Stimulated activated CD4-positive, alpha-beta T cell treated with anti-CD3 and anti-CD28 coated beads, Interleukin-15, amount 100 ng/mL, for 24 hours (primary cell): ENCODE measurements around the gene CEBPE.

ENCODE experiments used
- DNase-seq: peaks from one replicate; pipeline ENCODE4 v3.0.0-alpha.2; 2020

CEBPE gene

DNA sequence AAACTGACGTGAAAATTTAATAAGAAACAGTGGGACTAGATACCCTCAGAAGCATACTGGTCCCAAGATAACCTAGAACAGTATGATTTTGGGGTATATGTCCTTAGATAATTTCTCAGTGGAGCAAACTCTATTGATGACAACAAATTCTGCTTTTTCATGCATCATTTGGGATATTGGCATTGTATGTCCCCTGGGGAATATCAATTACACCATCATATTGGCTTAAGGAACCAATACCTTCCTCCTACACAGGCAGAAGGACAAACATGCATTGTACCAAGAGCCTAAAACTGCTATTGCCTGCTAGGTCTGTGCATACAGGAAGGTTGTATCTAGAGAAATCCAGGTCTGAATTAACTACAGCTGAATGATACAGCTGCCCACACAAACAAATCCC lies 44.1 kb downstream of the CEBPE start:
- DNase-seq: no peak

DNA sequence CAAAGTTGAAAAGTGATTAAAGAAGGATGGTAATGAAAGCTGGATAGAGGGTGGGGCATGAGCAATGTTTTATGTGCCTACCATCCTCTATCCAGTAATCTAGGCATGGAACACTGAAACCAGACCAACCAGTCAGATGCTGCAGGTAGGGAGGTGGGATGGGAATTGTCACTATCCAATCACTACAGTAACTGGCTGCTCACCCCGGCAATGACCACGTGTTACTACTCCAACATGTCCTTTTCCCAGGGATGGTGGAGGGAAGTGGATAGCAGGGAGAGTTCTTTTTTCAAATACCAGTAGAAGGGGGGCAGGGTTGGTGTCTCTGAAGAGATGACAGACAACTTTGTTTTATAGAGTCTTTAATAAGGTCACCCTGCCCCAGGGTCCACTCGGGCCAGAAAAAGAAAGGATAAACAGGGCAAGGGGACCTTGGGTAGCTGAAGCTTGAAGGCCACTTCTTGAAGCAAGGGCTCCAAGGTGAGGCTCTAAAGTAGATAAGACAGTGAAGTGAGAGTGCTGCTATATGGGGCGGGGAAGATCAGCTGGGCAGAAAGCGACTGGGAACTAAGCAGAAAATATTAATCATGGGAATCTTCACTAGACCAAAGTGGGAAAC lies 47.0 kb downstream of the CEBPE start:
- no peak for DNase-seq

DNA sequence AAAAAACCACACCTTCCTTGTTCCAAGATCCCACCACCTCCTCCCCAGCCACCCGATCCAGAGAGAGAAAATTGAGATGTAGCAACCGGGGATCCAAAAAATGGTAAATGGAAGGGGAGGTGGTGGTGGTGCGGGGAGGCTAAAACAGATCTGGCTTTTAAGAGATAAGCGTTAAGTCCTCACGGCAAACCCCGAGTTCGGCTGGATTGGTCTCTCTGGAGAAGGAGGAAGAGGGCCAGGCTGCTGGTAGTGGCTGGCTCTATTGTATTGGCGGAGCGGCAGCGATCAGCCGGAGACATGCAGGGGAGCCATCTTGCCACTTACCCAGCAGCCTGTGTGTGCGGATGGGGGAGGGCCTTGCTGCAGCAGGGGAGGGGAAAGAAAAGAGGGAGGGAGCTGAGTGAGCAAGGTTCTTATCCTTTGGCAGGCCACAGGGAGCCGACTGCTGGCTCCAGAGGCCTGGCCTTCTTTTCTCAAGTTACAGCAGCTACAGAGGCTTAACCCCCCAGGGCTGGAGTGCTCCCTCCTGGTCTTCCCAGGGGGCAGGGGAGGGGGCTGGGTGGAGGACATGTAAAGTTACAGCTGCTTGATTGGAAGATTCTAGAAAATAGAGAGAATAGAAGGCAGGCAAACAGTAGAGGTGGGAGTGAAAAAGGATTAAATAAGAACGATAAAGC lies 47.7 kb downstream of the CEBPE start:
- peak; percentile 85 for DNase-seq

DNA sequence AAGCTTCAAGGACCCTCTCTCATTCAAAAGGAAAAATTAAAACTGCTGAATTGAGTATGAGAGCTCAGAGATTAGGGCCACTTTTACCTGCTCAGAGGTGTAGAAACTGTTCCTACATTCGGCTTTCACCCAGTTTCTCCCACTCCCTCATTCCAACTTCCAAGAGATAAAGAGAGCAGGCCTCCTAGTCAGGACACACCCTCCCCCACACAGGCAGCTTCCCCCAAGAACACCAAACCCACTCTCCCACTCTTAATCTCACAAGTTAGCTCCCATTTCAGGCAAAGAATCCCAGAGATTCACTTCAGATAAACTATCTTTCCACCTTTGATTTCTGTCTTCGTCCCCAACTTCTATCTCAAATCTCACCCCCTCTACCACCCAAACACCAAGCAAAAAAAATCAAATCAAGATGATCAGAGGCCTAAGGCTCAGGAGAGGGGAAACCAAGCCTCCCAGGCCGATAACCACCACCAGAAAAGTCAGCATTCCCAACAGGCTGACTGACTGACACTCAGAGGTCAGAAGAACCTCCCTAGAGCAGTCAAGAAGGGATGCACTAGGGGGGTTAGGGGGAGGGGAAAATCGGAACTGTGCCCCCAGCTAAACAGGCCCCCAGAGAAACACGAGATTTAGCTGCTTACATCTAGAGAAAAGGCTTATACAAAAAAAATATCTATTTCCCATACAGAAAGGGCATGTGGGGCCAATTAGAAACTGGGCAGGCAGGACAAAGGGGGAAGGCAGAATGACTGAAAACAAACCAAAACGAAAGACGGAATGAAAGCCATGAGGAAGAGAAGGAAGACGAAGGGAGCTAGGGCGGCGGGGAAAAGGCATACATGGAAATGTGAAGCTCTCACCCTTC lies 48.6 kb downstream of the CEBPE start:
- DNase-seq: no peak

DNA sequence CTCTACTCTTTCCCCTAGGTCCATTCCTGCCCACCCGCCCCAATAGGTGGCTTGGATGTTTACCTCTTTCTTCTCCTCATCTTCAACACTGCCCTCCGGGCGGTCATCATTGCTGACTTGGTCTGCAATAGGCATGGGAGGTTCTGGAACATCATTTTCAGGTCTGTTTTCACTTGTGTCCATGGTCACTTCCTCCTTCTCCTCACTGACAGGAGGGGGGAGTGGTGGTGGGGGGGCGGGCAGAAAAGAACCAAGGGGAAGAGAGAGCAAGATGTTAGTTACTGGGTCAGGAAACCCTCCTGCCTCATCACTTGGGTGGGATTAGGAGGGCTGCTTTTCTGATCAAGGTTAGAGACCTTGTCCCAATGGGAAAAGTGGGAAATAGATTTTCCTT lies 49.6 kb downstream of the CEBPE start:
- no peak for DNase-seq

DNA sequence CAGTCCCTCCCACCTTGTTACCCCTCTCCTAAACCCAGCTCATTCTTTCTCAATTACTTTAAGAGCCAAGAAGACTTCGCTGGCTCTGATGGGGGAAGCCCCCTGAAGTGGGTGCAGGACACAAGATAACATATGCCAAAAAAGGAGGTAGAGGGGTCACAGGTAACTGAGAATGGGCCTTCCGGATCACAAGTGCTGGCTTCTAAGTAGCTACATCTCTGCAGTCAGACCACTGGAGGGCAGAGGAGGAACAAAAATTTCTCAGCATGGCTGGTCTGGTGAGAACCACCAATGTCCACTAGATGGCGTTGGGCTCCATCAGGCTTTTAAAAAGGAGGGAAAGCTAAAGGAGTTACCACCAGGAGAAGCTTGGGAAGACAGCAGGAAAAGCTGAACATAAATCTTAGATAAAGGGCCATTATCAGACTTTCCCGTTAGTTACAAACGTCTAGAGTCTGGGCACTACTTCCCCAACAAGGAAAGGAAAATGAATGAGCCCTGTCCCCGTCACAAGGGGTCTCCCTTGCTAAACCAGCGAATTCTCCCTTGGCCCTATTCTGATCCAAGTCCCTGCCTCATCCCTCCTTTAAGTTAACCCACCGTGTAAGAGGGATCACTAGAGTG lies 50.2 kb downstream of the CEBPE start:
- DNase-seq: peak; percentile 79

DNA sequence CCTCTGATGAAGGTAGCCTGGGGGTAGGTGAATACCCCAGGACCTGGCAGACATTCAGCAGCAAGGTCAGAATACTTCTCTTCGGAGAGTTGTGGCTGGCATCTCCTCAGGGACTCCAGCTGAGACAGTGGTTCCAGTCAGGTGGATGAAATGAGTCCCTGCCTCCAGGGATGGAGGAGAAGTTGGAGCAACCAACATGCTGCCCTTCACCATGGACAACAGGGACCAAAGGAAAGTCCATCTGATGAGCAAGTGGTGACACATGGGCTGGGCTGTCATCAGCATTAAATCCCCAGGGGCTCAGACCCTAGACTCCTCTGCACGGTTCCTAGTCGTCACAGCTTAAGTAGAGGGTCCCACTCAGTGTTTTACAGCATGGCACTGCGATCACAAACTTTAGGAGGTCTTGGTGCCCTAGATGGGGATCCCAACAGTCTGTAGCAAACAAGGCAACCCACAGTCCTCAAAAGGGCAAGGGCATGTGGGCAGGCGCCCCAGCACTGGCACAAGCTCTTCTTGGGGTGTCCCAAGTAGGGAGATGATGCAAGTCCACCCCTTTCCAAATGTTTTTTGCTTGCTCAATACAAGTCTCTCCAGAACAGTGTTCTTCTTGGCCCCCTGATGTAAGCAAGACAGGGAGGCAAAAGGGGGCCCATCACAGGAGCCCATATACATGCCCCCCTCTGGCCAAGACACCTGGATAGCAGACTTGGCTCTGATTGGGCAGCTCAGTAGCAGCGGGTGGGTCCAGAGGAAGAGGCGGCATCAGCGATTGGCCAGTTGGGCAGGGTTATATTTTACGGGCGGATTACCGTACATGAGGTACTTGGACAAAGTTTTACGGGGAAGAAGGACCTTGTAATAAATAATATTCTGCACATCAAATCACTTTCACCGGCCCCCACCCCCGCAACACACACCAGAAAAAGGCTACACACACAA lies 50.9 kb downstream of the CEBPE start:
- DNase-seq: no peak
